Osteocyte (in vitro differentiated cells): ENCODE data around the gene HEPACAM2. TPM values are rescaled to one million over a fixed set of nuclear protein-coding genes. Genes with fewer than 3 reads are reported as not detected.

ENCODE experiments used
- DNase-seq: peaks from one replicate; pipeline ENCODE4 v3.0.0; 2021; ENCODE audit warnings: mixed read lengths; ENCODE audit not compliant: unreplicated experiment; ENCODE audit errors: extremely low spot score
- H3K27ac Mint-ChIP-seq: one replicate; pipeline ENCODE4 v1.8.0; 2021; ENCODE audit warnings: mild to moderate bottlenecking, mixed read lengths; ENCODE audit not compliant: unreplicated experiment
- H3K27me3 Mint-ChIP-seq: one replicate; pipeline ENCODE4 v1.8.0; 2021; ENCODE audit warnings: mixed read lengths; ENCODE audit not compliant: unreplicated experiment
- H3K36me3 Mint-ChIP-seq: one replicate; pipeline ENCODE4 v1.8.0; 2021; ENCODE audit warnings: mixed read lengths; ENCODE audit not compliant: unreplicated experiment
- H3K4me1 Mint-ChIP-seq: one replicate; pipeline ENCODE4 v1.8.0; 2021; ENCODE audit warnings: mixed read lengths; ENCODE audit not compliant: unreplicated experiment
- H3K4me3 Mint-ChIP-seq: one replicate; pipeline ENCODE4 v1.8.0; 2021; ENCODE audit warnings: mild to moderate bottlenecking, moderate library complexity, mixed read lengths; ENCODE audit not compliant: unreplicated experiment
- H3K9me3 Mint-ChIP-seq: one replicate; pipeline ENCODE4 v1.8.0; 2021; ENCODE audit warnings: mixed read lengths; ENCODE audit not compliant: unreplicated experiment
- total RNA-seq: library from RNA; stranded (reverse); gene quantifications from 2 replicates; pipeline ENCODE4 v1.2.1, GENCODE V29; 2021
- TF ChIP-seq, protein P1 (sequence below): fragments of 200-600 bp; sonication (generic); IDR thresholded peaks from 2 replicates; pipeline ENCODE4 v1.5.0; 2021; ENCODE audit warnings: antibody characterized with exemption, mild to moderate bottlenecking, moderate library complexity

The HEPACAM2 gene
- total RNA-seq, 1 donor from 2014 or later: not detected

DNA sequence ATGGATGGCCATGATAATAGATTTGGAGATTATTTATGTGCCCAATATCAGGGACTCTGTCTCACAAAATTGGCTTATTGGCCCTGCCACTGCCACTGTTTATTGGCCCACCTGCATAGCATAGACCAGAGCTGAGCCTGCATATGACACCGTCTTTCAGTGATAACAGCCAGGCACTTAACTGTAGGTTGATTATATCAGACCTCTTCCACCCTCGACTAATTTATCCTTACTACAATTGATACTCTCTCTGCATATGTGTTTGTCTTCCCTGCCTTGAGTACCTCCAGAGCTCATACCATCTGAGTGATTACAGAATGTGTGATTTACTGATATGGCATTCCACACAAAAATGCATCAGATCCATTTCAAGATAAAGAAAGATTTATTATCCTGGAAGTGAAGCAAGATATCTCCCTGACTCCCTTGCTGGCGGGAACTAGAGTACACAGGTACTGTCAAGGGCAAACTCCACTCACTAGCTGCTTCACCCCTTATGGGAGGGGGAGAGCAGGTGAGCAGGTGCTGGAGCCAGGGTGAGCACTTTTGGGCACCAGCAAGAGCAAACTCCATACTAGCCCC, 65.0 kb downstream of the HEPACAM2 start:
- Mint-ChIP-seq H3K4me3 (no peak overlapping the region), H3K27ac (no peak overlapping the region), H3K36me3 (no peaks in the 10 kb centered on the region), H3K27me3 (peaks cover 21% of the 10 kb centered on the region), H3K9me3 (no peaks in the 10 kb centered on the region), H3K4me1 (no peaks in the 10 kb centered on the region)
- DNase-seq: no peak
- TF ChIP-seq, protein P1, sequence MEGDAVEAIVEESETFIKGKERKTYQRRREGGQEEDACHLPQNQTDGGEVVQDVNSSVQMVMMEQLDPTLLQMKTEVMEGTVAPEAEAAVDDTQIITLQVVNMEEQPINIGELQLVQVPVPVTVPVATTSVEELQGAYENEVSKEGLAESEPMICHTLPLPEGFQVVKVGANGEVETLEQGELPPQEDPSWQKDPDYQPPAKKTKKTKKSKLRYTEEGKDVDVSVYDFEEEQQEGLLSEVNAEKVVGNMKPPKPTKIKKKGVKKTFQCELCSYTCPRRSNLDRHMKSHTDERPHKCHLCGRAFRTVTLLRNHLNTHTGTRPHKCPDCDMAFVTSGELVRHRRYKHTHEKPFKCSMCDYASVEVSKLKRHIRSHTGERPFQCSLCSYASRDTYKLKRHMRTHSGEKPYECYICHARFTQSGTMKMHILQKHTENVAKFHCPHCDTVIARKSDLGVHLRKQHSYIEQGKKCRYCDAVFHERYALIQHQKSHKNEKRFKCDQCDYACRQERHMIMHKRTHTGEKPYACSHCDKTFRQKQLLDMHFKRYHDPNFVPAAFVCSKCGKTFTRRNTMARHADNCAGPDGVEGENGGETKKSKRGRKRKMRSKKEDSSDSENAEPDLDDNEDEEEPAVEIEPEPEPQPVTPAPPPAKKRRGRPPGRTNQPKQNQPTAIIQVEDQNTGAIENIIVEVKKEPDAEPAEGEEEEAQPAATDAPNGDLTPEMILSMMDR: no peak

DNA sequence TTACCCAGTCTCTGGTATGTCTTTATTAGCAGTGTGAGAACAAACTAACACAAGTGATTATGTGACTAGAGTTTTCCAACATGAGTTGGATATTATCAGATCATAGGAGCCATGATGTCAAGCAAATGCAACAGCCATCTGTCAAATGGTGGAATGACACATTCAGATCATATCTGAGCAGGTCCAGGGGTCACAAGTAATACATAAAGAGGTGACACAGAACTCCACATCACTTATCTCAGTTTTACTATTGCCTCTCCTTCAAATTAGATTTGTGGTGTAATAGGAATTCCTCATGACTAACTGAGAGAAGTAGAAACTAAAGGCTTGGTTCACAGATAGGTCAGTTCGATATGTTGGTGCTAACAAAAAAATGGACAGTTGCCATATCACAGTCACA, 65.9 kb downstream of the HEPACAM2 start:
- Mint-ChIP-seq H3K27me3 (peaks cover 14% of the 10 kb centered on the region), H3K36me3 (no peaks in the 10 kb centered on the region), H3K4me3 (no peak overlapping the region), H3K4me1 (no peaks in the 10 kb centered on the region), H3K9me3 (peaks cover 3% of the 10 kb centered on the region), H3K27ac (no peak overlapping the region)
- TF ChIP-seq, protein P1: no peak
- no peak for DNase-seq

DNA sequence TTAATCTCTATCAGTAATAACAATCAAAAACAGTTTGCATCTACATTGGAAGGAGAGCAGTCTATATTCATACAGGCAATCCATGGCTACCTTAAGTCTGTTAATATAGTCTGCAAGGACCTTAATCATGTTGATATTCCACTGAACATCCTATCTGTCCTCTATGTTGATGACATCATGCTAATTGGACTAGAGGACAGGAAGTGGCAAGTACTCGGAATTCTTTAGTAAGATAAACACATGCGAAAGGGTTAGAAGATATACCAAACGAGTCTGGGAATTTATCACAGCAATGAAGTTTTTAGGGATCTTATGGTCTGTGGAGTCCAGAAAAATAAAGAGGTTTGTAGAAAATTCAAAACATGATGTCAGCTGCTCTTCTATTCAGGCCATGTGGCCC, 66.8 kb downstream of the HEPACAM2 start:
- Mint-ChIP-seq H3K4me1 (no peaks in the 10 kb centered on the region), H3K4me3 (no peak overlapping the region), H3K27me3 (peaks cover 14% of the 10 kb centered on the region), H3K36me3 (no peaks in the 10 kb centered on the region), H3K27ac (no peak overlapping the region), H3K9me3 (peaks cover 3% of the 10 kb centered on the region)
- no peak for DNase-seq
- TF ChIP-seq, protein P1: no peak

DNA sequence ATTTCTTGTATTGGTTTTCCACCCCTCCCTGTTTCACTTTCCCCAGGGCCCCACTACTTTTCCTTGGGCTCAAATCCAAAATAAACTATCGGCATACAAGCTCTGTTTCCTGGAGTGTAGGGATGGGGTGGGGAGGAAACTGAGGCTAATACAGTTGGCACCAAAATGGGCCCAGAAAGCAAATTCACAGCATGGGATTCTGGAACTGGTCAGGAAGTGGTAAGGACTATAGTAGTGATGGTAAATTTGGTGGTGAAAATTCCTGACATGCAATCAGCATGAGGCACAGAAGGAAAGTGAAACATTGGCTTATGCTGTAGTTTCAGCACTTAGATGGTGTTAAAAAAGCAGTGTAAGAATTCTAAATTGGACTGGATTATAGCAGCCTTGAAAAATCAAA, 69.4 kb downstream of the HEPACAM2 start:
- Mint-ChIP-seq H3K4me1 (no peaks in the 10 kb centered on the region), H3K4me3 (no peak overlapping the region), H3K9me3 (peaks cover 3% of the 10 kb centered on the region), H3K27ac (no peak overlapping the region), H3K27me3 (peaks cover 4% of the 10 kb centered on the region), H3K36me3 (no peaks in the 10 kb centered on the region)
- no peak for DNase-seq
- TF ChIP-seq, protein P1: no peak

DNA sequence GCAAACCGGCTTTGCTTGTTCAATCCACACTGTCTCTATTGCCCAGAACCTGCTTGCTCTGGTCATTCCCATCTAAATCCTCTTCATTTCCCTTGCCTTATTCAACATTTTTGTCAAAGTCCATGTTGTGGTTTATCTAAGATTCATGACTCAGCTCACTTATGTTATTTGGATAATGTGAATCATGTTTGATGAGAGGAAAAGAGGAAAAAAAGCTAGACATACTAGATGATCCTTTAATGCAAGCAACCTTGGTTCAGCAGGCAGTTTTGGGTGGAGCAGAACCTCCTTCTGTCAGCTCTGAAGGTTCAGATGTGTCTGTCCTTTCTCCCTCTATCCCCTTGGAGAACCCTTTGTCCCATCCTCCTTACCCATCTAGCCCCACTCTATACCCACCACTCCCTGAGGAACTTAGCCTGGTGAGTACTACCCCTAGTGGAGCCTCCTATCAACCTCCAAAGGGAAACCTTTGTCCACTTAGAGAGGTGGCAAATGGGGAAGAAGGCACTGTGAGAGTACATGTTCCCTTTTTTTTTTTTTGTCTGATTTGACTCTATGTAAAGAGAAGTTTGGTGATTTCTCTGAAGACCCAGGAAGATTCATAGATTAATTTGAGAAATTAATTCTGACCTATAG, 76.0 kb downstream of the HEPACAM2 start:
- H3K27me3 Mint-ChIP-seq: no peaks in the 10 kb centered on the region
- peaks cover 41% of the 10 kb centered on the region for H3K4me1 Mint-ChIP-seq
- H3K4me3 Mint-ChIP-seq: no peak overlapping the region
- no peaks in the 10 kb centered on the region for H3K9me3 Mint-ChIP-seq
- TF ChIP-seq, protein P1: no peak
- H3K36me3 Mint-ChIP-seq: peaks cover 10% of the 10 kb centered on the region
- H3K27ac Mint-ChIP-seq: peak overlapping the region; percentile 2
- DNase-seq: no peak
